ENCODE measurements around the gene MICOS13. TPM values are rescaled to one million over a fixed set of nuclear protein-coding genes. Genes with fewer than 3 reads are reported as not detected.

The MICOS13 gene
- total RNA-seq, 1 donor from 2014 or later: 7.5 TPM

GRCh38 chr19:5645409-5645808 is 34.9 kb downstream of the MICOS13 start:
- H3K9me3 Mint-ChIP-seq: no peaks in the 10 kb centered on the region
- Histone ChIP-seq H3K9ac (no peak overlapping the region), H3K9me3 (ENCODE audit: low read depth) (no peaks in the 10 kb centered on the region), H3K27me3 (no peaks in the 10 kb centered on the region), H3K4me2 (no peak overlapping the region), H3K79me2 (ENCODE audit: low read depth) (peaks cover 75% of the 10 kb centered on the region), H3K36me3 (peaks cover 14% of the 10 kb centered on the region), H4K20me1 (ENCODE audit: low read depth) (peaks cover 73% of the 10 kb centered on the region), H2AFZ (replicated peaks) (no peak overlapping the region), H3K4me1 (no peaks in the 10 kb centered on the region), H3K4me3 (no peak overlapping the region), H3K27ac (no peak overlapping the region), H3F3A (ENCODE audit: low read depth) (peaks cover 11% of the 10 kb centered on the region)
- peaks cover 53% of the 10 kb centered on the region for H3K36me3 Mint-ChIP-seq
- H3K4me1 Mint-ChIP-seq: no peaks in the 10 kb centered on the region
- no peak for DNase-seq (ENCODE audit: low spot score)
- TF ChIP-seq CTCF (IDR thresholded peaks at IDR 0.05) (no peak), EZH2 (IDR thresholded peaks at IDR 0.05) (no peak), EZH2phosphoT487 (IDR thresholded peaks at IDR 0.05) (no peak)
- no peak overlapping the region for H3K27ac Mint-ChIP-seq
- no peak overlapping the region for H3K4me3 Mint-ChIP-seq
- H3K27me3 Mint-ChIP-seq (ENCODE audit: insufficient read depth, low read depth): no peaks in the 10 kb centered on the region

GRCh38 chr19:5644037-5644436 is 36.3 kb downstream of the MICOS13 start:
- no peak for DNase-seq (ENCODE audit: low spot score)
- H3K9me3 Mint-ChIP-seq: no peaks in the 10 kb centered on the region
- H2AFZ ChIP-seq (replicated peaks): no peak overlapping the region
- H3K36me3 Mint-ChIP-seq: peaks cover 47% of the 10 kb centered on the region
- H3K9ac ChIP-seq: no peak overlapping the region
- H3K27me3 ChIP-seq: no peaks in the 10 kb centered on the region
- H3K4me2 ChIP-seq: no peak overlapping the region
- no peaks in the 10 kb centered on the region for H3K4me1 ChIP-seq
- H3K4me1 Mint-ChIP-seq: no peaks in the 10 kb centered on the region
- TF ChIP-seq CTCF (IDR thresholded peaks at IDR 0.05) (no peak), EZH2 (IDR thresholded peaks at IDR 0.05) (no peak), EZH2phosphoT487 (IDR thresholded peaks at IDR 0.05) (no peak)
- no peak overlapping the region for H3K4me3 ChIP-seq
- no peaks in the 10 kb centered on the region for H3K27me3 Mint-ChIP-seq (ENCODE audit: insufficient read depth, low read depth)
- H3K36me3 ChIP-seq: peaks cover 14% of the 10 kb centered on the region
- peaks cover 87% of the 10 kb centered on the region for H4K20me1 ChIP-seq (ENCODE audit: low read depth)
- H3K27ac Mint-ChIP-seq: no peak overlapping the region
- H3K4me3 Mint-ChIP-seq: peak overlapping the region; percentile 33
- H3K27ac ChIP-seq: no peak overlapping the region
- H3K9me3 ChIP-seq (ENCODE audit: low read depth): no peaks in the 10 kb centered on the region
- H3K79me2 ChIP-seq (ENCODE audit: low read depth): peaks cover 89% of the 10 kb centered on the region
- peaks cover 11% of the 10 kb centered on the region for H3F3A ChIP-seq (ENCODE audit: low read depth)

- Histone ChIP-seq H3F3A (ENCODE audit: low read depth) (peaks cover 7% of the 10 kb centered on the region), H3K36me3 (peaks cover 13% of the 10 kb centered on the region), H3K9ac (no peak overlapping the region), H3K27me3 (no peaks in the 10 kb centered on the region), H3K4me2 (no peak overlapping the region), H3K27ac (no peak overlapping the region), H4K20me1 (ENCODE audit: low read depth) (peaks cover 97% of the 10 kb centered on the region), H2AFZ (replicated peaks) (no peak overlapping the region), H3K4me3 (no peak overlapping the region), H3K9me3 (ENCODE audit: low read depth) (no peaks in the 10 kb centered on the region), H3K79me2 (ENCODE audit: low read depth) (peaks cover 99% of the 10 kb centered on the region), H3K4me1 (no peaks in the 10 kb centered on the region)
- Mint-ChIP-seq H3K4me3 (no peak overlapping the region), H3K36me3 (peaks cover 43% of the 10 kb centered on the region), H3K9me3 (no peaks in the 10 kb centered on the region), H3K27me3 (ENCODE audit: insufficient read depth, low read depth) (peaks cover 2% of the 10 kb centered on the region), H3K27ac (no peak overlapping the region), H3K4me1 (no peaks in the 10 kb centered on the region)
- no peak for DNase-seq (ENCODE audit: low spot score)
- TF ChIP-seq CTCF (IDR thresholded peaks at IDR 0.05) (no peak), EZH2phosphoT487 (IDR thresholded peaks at IDR 0.05) (no peak), EZH2 (IDR thresholded peaks at IDR 0.05) (no peak)
Observed at GRCh38 chr19:5643060-5643459, 37.3 kb downstream of the MICOS13 start.
